ENCODE results near the gene ZNF324B. TPM values are rescaled to one million over a fixed set of nuclear protein-coding genes. Genes with fewer than 3 reads are reported as not detected.

ZNF324B gene
- total and polyA plus RNA-seq, 2 of the 8 experiments (the other 6 are each of a cell fraction or from before 2014, with no cell fraction given): 2.9 to 6.0 TPM

- FAIRE-seq (no peak), DNase-seq (ENCODE audit: low read depth in 1 of 2, low spot score in 2 of 2) (peak; percentile 84 to 98)
- 0 out of 2 replicates have a peak within 1 kb of the TSS, but pooled peaks have one; percentile 49 for H2BK15ac ChIP-seq (ENCODE audit: low read length)
- H3K23ac ChIP-seq (ENCODE audit: insufficient read length): no peak within 1 kb of the TSS
- H3K23me2 ChIP-seq (ENCODE audit: low read depth, low read length): peaks cover 8% of the 10 kb centered on the region; the same call in 1 of the 2 replicates
- CTCF ChIA-PET (ENCODE audit: partially characterized antibody): interaction anchor here (1.2 kb wide), 1 partner anchor 51 kb away, joined by 3 read pairs; no protein-coding TSS in a partner anchor
- H3K18ac ChIP-seq (ENCODE audit: extremely low read depth, low read length): 0 out of 2 replicates have a peak within 1 kb of the TSS, but pooled peaks have one; percentile 88
- H4K91ac ChIP-seq (replicated peaks; ENCODE audit: insufficient read length, low read length): no peak within 1 kb of the TSS
- peak within 1 kb of the TSS; percentile 48 to 86 (median 69) for H3K4me3 ChIP-seq (ENCODE audit: extremely low read depth in 1 of 4, insufficient read depth in 2 of 4, low read depth in 3 of 4, low read length in 4 of 4)
- no peak within 1 kb of the TSS; the same call in 1 of the 2 replicates for H4K8ac ChIP-seq (ENCODE audit: extremely low read depth, insufficient read depth, low read length)
- no peak within 1 kb of the TSS; the same call in 1 of the 2 replicates for H2BK12ac ChIP-seq (ENCODE audit: low read depth, low read length)
- H3K79me1 ChIP-seq (ENCODE audit: low read depth, low read length): peaks cover 6% of the 10 kb centered on the region; the same call in 1 of the 2 replicates
- peak within 1 kb of the TSS in 3 of 4 experiments; percentile 29 to 60 (median 44); a peak in 4 of 7 replicates for H3K9ac ChIP-seq (replicated peaks in 1 of 4; ENCODE audit: extremely low read depth in 1 of 4, low read depth in 3 of 4, low read length in 3 of 4)
- H2AFZ ChIP-seq (ENCODE audit: low read length): peak within 1 kb of the TSS; percentile 97
- H3K56ac ChIP-seq (replicated peaks; ENCODE audit: insufficient read length, low read depth, low read length): no peak within 1 kb of the TSS
- H4K5ac ChIP-seq (ENCODE audit: insufficient read length, low read depth, low read length): no peak within 1 kb of the TSS
- H3K79me2 ChIP-seq (ENCODE audit: control insufficient read depth in 1 of 2, insufficient read depth in 2 of 2, low read length in 2 of 2): no peaks in the 10 kb centered on the region
- H3K27me3 ChIP-seq (replicated peaks in 1 of 4; ENCODE audit: control insufficient read depth in 3 of 4, extremely low read depth in 1 of 4, insufficient read depth in 3 of 4, low read length in 3 of 4): no peaks in the 10 kb centered on the region
- 1% methylated on average over 72 of the region's 92 CpGs; no CpG with 5 or more reads in 1 of the 2 experiments for WGBS, 2 experiments (ENCODE audit: extremely low coverage in 1 of 2, insufficient coverage in 1 of 2, insufficient read length in 1 of 2, insufficient replicate concordance in 2 of 2, low coverage in 1 of 2, low lambda C conversion rate in 2 of 2, missing lambda C conversion rate in 1 of 2)
- no peak within 1 kb of the TSS for H2BK20ac ChIP-seq (ENCODE audit: low read length)
- H2BK120ac ChIP-seq (replicated peaks; ENCODE audit: low read depth, low read length): no peak within 1 kb of the TSS
- no peaks in the 10 kb centered on the region for H3K9me3 ChIP-seq (ENCODE audit: insufficient read depth in 2 of 2, low read depth in 1 of 2, low read length in 1 of 2)
- no peak within 1 kb of the TSS for H3K27ac ChIP-seq (ENCODE audit: low read depth, low read length)
- H2BK5ac ChIP-seq (ENCODE audit: low read depth, low read length): no peak within 1 kb of the TSS
- H3K4me2 ChIP-seq (ENCODE audit: insufficient read depth in 1 of 2, low read depth in 2 of 2, low read length in 2 of 2): peak within 1 kb of the TSS; percentile 54 to 83
- peaks cover 0 to 4% (median under 1%) of the 10 kb centered on the region in 4 experiments; a peak in 3 of 8 replicates for H3K36me3 ChIP-seq (ENCODE audit: control insufficient read depth in 2 of 4, insufficient read depth in 4 of 4, low read length in 3 of 4)
- POLR2A ChIA-PET (ENCODE audit: partially characterized antibody): interaction anchor here (0.7 to 3.3 kb wide), 3 partner anchors 8 to 78 kb away, joined by 3 to 10 read pairs (median 3); partner anchors contain the start of gene ZNF446
- H4K20me1 ChIP-seq (replicated peaks in 1 of 2; ENCODE audit: control insufficient read depth in 1 of 2, insufficient read depth in 2 of 2, low read length in 2 of 2): peaks cover 0 to 8% of the 10 kb centered on the region in 2 experiments
- H2AK5ac ChIP-seq (ENCODE audit: low read depth, low read length): no peak within 1 kb of the TSS
- H3K14ac ChIP-seq (ENCODE audit: insufficient read length): no peak within 1 kb of the TSS
- no peak within 1 kb of the TSS for H3K4ac ChIP-seq (replicated peaks; ENCODE audit: insufficient read length, low read depth, low read length)
- H3K4me1 ChIP-seq (replicated peaks in 1 of 4; ENCODE audit: control insufficient read depth in 3 of 4, insufficient read depth in 4 of 4, low read length in 3 of 4): no peaks in the 10 kb centered on the region
- TF ChIP-seq EP300 (IDR thresholded peaks at IDR 0.05; ENCODE audit: borderline replicate concordance in 1 of 2, low read depth in 2 of 2, low read length in 2 of 2) (no peak), KDM4A (IDR thresholded peaks at IDR 0.05; ENCODE audit: low read depth, low read length, severe bottlenecking) (peak; percentile 90), TEAD4 (IDR thresholded peaks at IDR 0.05; ENCODE audit: low read depth, low read length) (peak; percentile 60; the same call in 1 of the 2 replicates), BCL11A (IDR thresholded peaks at IDR 0.05; ENCODE audit: low read depth in 2 of 2, low read length in 2 of 2) (no peak), TAF1 (IDR thresholded peaks at IDR 0.05; ENCODE audit: low read depth, low read length) (peak; percentile 63; the same call in 1 of the 2 replicates), ATF3 (IDR thresholded peaks at IDR 0.05; ENCODE audit: insufficient read depth, low read depth, low read length) (no peak)
Measured at GRCh38 chr19:58466760-58467589, 15.6 kb downstream of the ZNF324B start, which contains the start of gene ZNF324. TSS of gene ZNF324 (plus strand) at chr19:58467080. CDS start at chr19:58469186, 2,106 bp downstream.

All from H1 (cell line).